GM12878 (cell line): ENCODE results near the gene PRKAG2. TPM values are rescaled to one million over a fixed set of nuclear protein-coding genes. Genes with fewer than 3 reads are reported as not detected.

ENCODE experiments used
- ATAC-seq: fragments of 200-7000 bp; cut with Tn5 transposase; 3 replicates; pipeline ENCODE4 v1.9.1; 2020; ENCODE audit warnings: mild to moderate bottlenecking, moderate library complexity
- BruUV-seq: library from RNA; stranded (reverse); fragments of 400-500 nt; replicated peaks from 2 replicates; lab custom pipeline; 2021; lab: Mats Ljungman, UMichigan
- CTCF ChIA-PET: fragments of 300-600 bp; sonication (Branson Sonifier 250); formaldehyde crosslinking; extraction: SDS; loops from one replicate; lab custom pipeline; 2021; ENCODE audit warnings: inconsistent platforms; lab: Yijun Ruan, JAX
- POLR2A ChIA-PET: fragments of 350-600 bp; formaldehyde crosslinking; extraction: SDS; loops from one replicate; lab custom pipeline; 2021; ENCODE audit warnings: inconsistent platforms; lab: Charles Lee
- RAD21 ChIA-PET: fragments of 300-600 bp; sonication (Branson Sonifier 250); formaldehyde crosslinking; loops from one replicate; lab custom pipeline; 2023; ENCODE audit warnings: antibody characterized with exemption; ENCODE audit not compliant: unreplicated experiment; lab: Charles Lee
- SMC1A ChIA-PET: fragments of 300-600 bp; sonication (Branson Sonifier 250); formaldehyde crosslinking; loops from one replicate; lab custom pipeline; 2023; ENCODE audit not compliant: unreplicated experiment, uncharacterized antibody; lab: Charles Lee
- DNase-seq: peaks from one replicate; pipeline ENCODE4 v3.0.0-alpha.2; 2011; ENCODE audit warnings: low read depth, low spot score
- FAIRE-seq: peaks from 3 replicates; lab custom pipeline; 2011; peaks lifted over from hg19 to GRCh38; lab: Jason Lieb, UNC
- H2AFZ ChIP-seq: 2 replicates; pipeline ENCODE4 v1.6.0; 2011; ENCODE audit warnings: low read depth, low read length, control low read depth; ENCODE audit not compliant: control insufficient read depth
- H3K27ac ChIP-seq: 2 replicates; pipeline ENCODE4 v1.5.1; 2011; ENCODE audit warnings: control low read depth; ENCODE audit not compliant: control insufficient read depth, insufficient read depth
- H3K27me3 ChIP-seq, 2 experiments: replicated peaks in 1 of 2; 2 replicates each; pipeline versions ENCODE4 v1.6.0 to v1.6.1; 2011; ENCODE audit warnings: low read length in 1 of 2; ENCODE audit not compliant: control insufficient read depth in 2 of 2, insufficient read depth in 2 of 2
- H3K36me3 ChIP-seq, 2 experiments: 2 replicates each; pipeline ENCODE4 v1.5.1; 2011; ENCODE audit warnings: low read length in 1 of 2; ENCODE audit not compliant: control insufficient read depth in 2 of 2, insufficient read depth in 2 of 2
- H3K4me1 ChIP-seq: 2 replicates; pipeline ENCODE4 v1.6.1; 2011; ENCODE audit warnings: mild to moderate bottlenecking, low read length, moderate library complexity, mixed read lengths; ENCODE audit not compliant: control insufficient read depth, insufficient read depth
- H3K4me2 ChIP-seq: 2 replicates; pipeline ENCODE4 v1.6.0; 2011; ENCODE audit warnings: control low read depth; ENCODE audit not compliant: control insufficient read depth, insufficient read depth
- H3K4me3 ChIP-seq: fragments of 200-600 bp; sonication (generic); 2 replicates; pipeline ENCODE4 v1.5.1; 2016
- H3K79me2 ChIP-seq: 2 replicates; pipeline ENCODE4 v1.6.0; 2011; ENCODE audit warnings: low read length; ENCODE audit not compliant: control insufficient read depth, insufficient read depth
- H3K9ac ChIP-seq: 2 replicates; pipeline ENCODE4 v1.8.0; 2011; ENCODE audit warnings: low read length, control low read depth, mixed read lengths; ENCODE audit not compliant: control insufficient read depth, insufficient read depth
- H3K9me3 ChIP-seq: replicated peaks from 3 replicates; pipeline ENCODE4 v1.5.1; 2011; ENCODE audit warnings: mild to moderate bottlenecking, low read length; ENCODE audit not compliant: control insufficient read depth, insufficient read depth
- H4K20me1 ChIP-seq: 2 replicates; pipeline ENCODE4 v1.6.0; 2011; ENCODE audit not compliant: control insufficient read depth, insufficient read depth
- HCFC1 ChIP-seq: fragments of 150-350 bp; IDR thresholded peaks from 2 replicates; pipeline ENCODE4 v1.6.1; 2014; ENCODE audit warnings: low read length
- IRF5 ChIP-seq: fragments of 450-650 bp; IDR thresholded peaks from 2 replicates; pipeline ENCODE4 v1.6.1; 2017; ENCODE audit warnings: borderline replicate concordance
- RFX5 ChIP-seq: IDR thresholded peaks from 2 replicates; pipeline ENCODE4 v1.6.1; 2011; ENCODE audit warnings: low read depth, low read length, improper control_type of control experiment
- TCF7 ChIP-seq: IDR thresholded peaks from 2 replicates; pipeline ENCODE4 v1.6.1; 2014; ENCODE audit warnings: antibody characterized with exemption, borderline replicate concordance
- WGBS: methylation state at CpG from one replicate; pipeline ENCODE4 v1.1.6; 2016; ENCODE audit warnings: low lambda C conversion rate; ENCODE audit not compliant: insufficient replicate concordance, insufficient coverage; ENCODE audit errors: missing lambda C conversion rate; 5-methylcytosine and 5-hydroxymethylcytosine counted together
- in situ Hi-C: fragments of 300-500 bp; cut with MboI; formaldehyde crosslinking; loops from 9 replicates; pipeline ENCODE4 v1.14.3; 2018; ENCODE audit warnings: mixed read lengths
- intact Hi-C: fragments of 100-400 bp; cut with micrococcal nuclease; formaldehyde crosslinking; loops from one replicate; pipeline ENCODE4 v1.14.2; 2022; ENCODE audit not compliant: unreplicated experiment
- polyA plus RNA-seq, 11 experiments: library from polyadenylated mRNA; depleted of rRNA in 4 of 11; unstranded in 6 of 11; stranded (reverse) in 5 of 11; fragments of >200 nt; fragmentation: Nextera tagmentation in 4 of 11; fragmentation: Illumina TruSeq in 1 of 11; extraction: Ambion mirVana in 4 of 11; extraction: Trizol in 1 of 11; gene quantifications; 1 replicate in 1 of 11; 2 replicates in 10 of 11; pipeline versions ENCODE4 v1.2.1 to v1.2.3, GENCODE V29; 2011 to 2016; ENCODE audit warnings: inconsistent platforms in 2 of 11, missing spikeins in 2 of 11, low read depth in 1 of 11
- total RNA-seq, 4 experiments: library from RNA; depleted of rRNA in 3 of 4; stranded (reverse); fragments of >200 nt in 3 of 4; fragmentation: Illumina TruSeq in 1 of 4; extraction: Trizol in 1 of 4; gene quantifications; 2 replicates each; pipeline versions ENCODE4 v1.2.1 to v1.2.3, GENCODE V29; 2013 to 2021
- TF ChIP-seq, protein P1 (sequence below): IDR thresholded peaks from 2 replicates; pipeline ENCODE4 v1.6.1; 2012; ENCODE audit warnings: low read length, inconsistent platforms
- TF ChIP-seq, protein P2 (sequence below): fragments of 450-650 bp; IDR thresholded peaks from 2 replicates; pipeline ENCODE4 v1.6.1; 2017; ENCODE audit warnings: mild to moderate bottlenecking, moderate library complexity

Gene PRKAG2
- total and polyA plus RNA-seq, 10 of the 15 experiments (the other 5 are each of a cell fraction or from before 2014, with no cell fraction given) = 3.4 to 8.9 (median 6.8) TPM

DNA sequence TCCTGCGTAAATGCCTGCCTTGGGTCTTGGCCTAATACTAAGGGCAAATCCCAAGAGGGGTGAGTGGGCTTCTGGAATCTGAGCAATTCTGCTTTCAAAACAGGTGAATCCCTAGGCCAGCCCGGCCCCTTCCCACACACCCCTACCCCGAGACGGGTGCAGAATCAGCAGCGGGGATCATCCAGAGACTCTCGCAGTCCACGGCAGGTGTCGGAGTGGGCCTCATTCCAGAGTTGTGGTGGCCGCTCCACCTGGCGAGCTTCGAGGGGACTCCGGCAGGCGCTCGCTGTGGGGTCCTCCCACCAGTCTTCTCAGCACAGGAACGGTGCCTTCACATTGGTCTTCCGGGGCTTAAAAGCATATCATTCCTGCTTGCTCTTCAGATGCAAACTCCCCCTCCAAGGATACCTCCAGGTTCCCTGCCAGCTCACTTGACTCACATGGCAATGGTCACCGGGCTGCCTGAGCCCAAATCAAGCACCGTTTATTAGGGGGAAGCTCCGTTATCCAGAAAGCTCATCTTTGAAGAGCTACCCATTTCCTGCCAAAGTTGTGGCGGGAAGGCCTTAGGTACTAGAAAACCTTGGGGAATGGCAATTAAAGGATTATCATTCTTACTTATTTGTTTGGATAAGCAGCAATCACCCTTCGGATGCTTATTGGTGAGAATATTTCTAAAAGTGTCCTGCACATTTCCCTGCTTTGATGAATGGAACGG is 67.6 kb downstream of the PRKAG2 start:
- H3K4me2 ChIP-seq = no peak overlapping the region
- WGBS = 80% methylated on average over 22 of the region's 22 CpGs
- no peak for TF ChIP-seq HCFC1
- TF ChIP-seq, protein P1, sequence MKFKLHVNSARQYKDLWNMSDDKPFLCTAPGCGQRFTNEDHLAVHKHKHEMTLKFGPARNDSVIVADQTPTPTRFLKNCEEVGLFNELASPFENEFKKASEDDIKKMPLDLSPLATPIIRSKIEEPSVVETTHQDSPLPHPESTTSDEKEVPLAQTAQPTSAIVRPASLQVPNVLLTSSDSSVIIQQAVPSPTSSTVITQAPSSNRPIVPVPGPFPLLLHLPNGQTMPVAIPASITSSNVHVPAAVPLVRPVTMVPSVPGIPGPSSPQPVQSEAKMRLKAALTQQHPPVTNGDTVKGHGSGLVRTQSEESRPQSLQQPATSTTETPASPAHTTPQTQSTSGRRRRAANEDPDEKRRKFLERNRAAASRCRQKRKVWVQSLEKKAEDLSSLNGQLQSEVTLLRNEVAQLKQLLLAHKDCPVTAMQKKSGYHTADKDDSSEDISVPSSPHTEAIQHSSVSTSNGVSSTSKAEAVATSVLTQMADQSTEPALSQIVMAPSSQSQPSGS = no peak
- TF ChIP-seq TCF7 = no peak
- TF ChIP-seq RFX5 = no peak
- TF ChIP-seq IRF5 = no peak
- TF ChIP-seq, protein P2, sequence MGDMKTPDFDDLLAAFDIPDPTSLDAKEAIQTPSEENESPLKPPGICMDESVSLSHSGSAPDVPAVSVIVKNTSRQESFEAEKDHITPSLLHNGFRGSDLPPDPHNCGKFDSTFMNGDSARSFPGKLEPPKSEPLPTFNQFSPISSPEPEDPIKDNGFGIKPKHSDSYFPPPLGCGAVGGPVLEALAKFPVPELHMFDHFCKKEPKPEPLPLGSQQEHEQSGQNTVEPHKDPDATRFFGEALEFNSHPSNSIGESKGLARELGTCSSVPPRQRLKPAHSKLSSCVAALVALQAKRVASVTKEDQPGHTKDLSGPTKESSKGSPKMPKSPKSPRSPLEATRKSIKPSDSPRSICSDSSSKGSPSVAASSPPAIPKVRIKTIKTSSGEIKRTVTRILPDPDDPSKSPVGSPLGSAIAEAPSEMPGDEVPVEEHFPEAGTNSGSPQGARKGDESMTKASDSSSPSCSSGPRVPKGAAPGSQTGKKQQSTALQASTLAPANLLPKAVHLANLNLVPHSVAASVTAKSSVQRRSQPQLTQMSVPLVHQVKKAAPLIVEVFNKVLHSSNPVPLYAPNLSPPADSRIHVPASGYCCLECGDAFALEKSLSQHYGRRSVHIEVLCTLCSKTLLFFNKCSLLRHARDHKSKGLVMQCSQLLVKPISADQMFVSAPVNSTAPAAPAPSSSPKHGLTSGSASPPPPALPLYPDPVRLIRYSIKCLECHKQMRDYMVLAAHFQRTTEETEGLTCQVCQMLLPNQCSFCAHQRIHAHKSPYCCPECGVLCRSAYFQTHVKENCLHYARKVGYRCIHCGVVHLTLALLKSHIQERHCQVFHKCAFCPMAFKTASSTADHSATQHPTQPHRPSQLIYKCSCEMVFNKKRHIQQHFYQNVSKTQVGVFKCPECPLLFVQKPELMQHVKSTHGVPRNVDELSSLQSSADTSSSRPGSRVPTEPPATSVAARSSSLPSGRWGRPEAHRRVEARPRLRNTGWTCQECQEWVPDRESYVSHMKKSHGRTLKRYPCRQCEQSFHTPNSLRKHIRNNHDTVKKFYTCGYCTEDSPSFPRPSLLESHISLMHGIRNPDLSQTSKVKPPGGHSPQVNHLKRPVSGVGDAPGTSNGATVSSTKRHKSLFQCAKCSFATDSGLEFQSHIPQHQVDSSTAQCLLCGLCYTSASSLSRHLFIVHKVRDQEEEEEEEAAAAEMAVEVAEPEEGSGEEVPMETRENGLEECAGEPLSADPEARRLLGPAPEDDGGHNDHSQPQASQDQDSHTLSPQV = no peak
- no TSS peak for BruUV-seq
- ATAC-seq (no peak), FAIRE-seq (no peak), DNase-seq (no peak)
- H3K27me3 ChIP-seq = no peaks in the 10 kb centered on the region; a peak in 2 of 4 replicates
- no peak overlapping the region for H3K27ac ChIP-seq
- in situ Hi-C loops (no loop called here), intact Hi-C loops (no loop called here)
- no peaks in the 10 kb centered on the region for H4K20me1 ChIP-seq
- H3K36me3 ChIP-seq = no peaks in the 10 kb centered on the region
- no peak overlapping the region for H3K9ac ChIP-seq
- H3K9me3 ChIP-seq = no peaks in the 10 kb centered on the region
- no peaks in the 10 kb centered on the region for H3K79me2 ChIP-seq
- RAD21 ChIA-PET = no interaction called here
- no peak overlapping the region for H3K4me3 ChIP-seq
- no peaks in the 10 kb centered on the region for H3K4me1 ChIP-seq
- POLR2A ChIA-PET = no interaction called here
- no peak overlapping the region for H2AFZ ChIP-seq
- CTCF ChIA-PET = no interaction called here
- SMC1A ChIA-PET = no interaction called here
